Keratinocyte (primary cell): ENCODE measurements around the gene SVOPL. TPM values are rescaled to one million over a fixed set of nuclear protein-coding genes. Genes with fewer than 3 reads are reported as not detected.

Experiments used
- DNase-seq: peaks from one replicate; pipeline ENCODE4 v3.0.0-alpha.2; 2011; ENCODE audit warnings: low read depth, missing footprints, low spot score
- FAIRE-seq: peaks from 2 replicates; lab custom pipeline; 2011; peaks lifted over from hg19 to GRCh38; lab: Jason Lieb, UNC
- H2AFZ ChIP-seq: 2 replicates; pipeline ENCODE4 v1.6.0; 2012; ENCODE audit warnings: low read length, control low read depth, inconsistent platforms; ENCODE audit not compliant: control insufficient read depth
- H3K27ac ChIP-seq: 2 replicates; pipeline ENCODE4 v1.5.1; 2011; ENCODE audit warnings: low read length; ENCODE audit not compliant: control insufficient read depth, insufficient read depth
- H3K27me3 ChIP-seq: 3 replicates; pipeline ENCODE4 v1.6.0; 2011; ENCODE audit warnings: low read length; ENCODE audit not compliant: control insufficient read depth, insufficient read depth; ENCODE audit errors: extremely low read depth
- H3K36me3 ChIP-seq, 2 experiments: 2 replicates in 1 of 2; 3 replicates in 1 of 2; pipeline ENCODE4 v1.5.1; 2011; ENCODE audit warnings: low read length in 2 of 2, mild to moderate bottlenecking in 1 of 2; ENCODE audit not compliant: control insufficient read depth in 2 of 2, insufficient read depth in 2 of 2; ENCODE audit errors: extremely low read depth in 1 of 2
- H3K4me1 ChIP-seq: 3 replicates; pipeline ENCODE4 v1.5.1; 2011; ENCODE audit warnings: low read length; ENCODE audit not compliant: control insufficient read depth, insufficient read depth; ENCODE audit errors: extremely low read depth
- H3K4me2 ChIP-seq: 3 replicates; pipeline ENCODE4 v1.6.0; 2011; ENCODE audit warnings: low read depth, low read length; ENCODE audit not compliant: control insufficient read depth, insufficient read depth; ENCODE audit errors: extremely low read depth
- H3K4me3 ChIP-seq, 3 experiments: fragments of 200-600 bp in 1 of 3; sonication (generic) in 1 of 3; 2 replicates in 2 of 3; 3 replicates in 1 of 3; pipeline ENCODE4 v1.5.1; 2011 to 2016; ENCODE audit warnings: low read length in 3 of 3, mild to moderate bottlenecking in 3 of 3, control low read depth in 2 of 3, inconsistent platforms in 1 of 3, low read depth in 1 of 3, mixed read lengths in 1 of 3, mixed run types in 1 of 3, moderate library complexity in 1 of 3; ENCODE audit not compliant: control insufficient read depth in 2 of 3, insufficient read depth in 2 of 3; ENCODE audit errors: extremely low read depth in 1 of 3
- H3K79me2 ChIP-seq: 2 replicates; pipeline ENCODE4 v1.6.0; 2012; ENCODE audit warnings: low read length; ENCODE audit not compliant: control insufficient read depth, insufficient read depth
- H3K9ac ChIP-seq: 3 replicates; pipeline ENCODE4 v1.6.0; 2011; ENCODE audit warnings: low read length; ENCODE audit not compliant: control insufficient read depth, insufficient read depth; ENCODE audit errors: extremely low read depth
- H3K9me1 ChIP-seq: 3 replicates; pipeline ENCODE4 v1.6.0; 2011; ENCODE audit warnings: low read length; ENCODE audit not compliant: control insufficient read depth, insufficient read depth; ENCODE audit errors: extremely low read depth
- H3K9me3 ChIP-seq: 2 replicates; pipeline ENCODE4 v1.5.1; 2012; ENCODE audit warnings: low read depth, low read length; ENCODE audit not compliant: control insufficient read depth
- H4K20me1 ChIP-seq: 3 replicates; pipeline ENCODE4 v1.6.0; 2011; ENCODE audit warnings: low read length; ENCODE audit not compliant: control insufficient read depth, insufficient read depth; ENCODE audit errors: extremely low read depth
- CTCF ChIP-seq, 3 experiments: IDR thresholded peaks in 1 of 3; conservative IDR thresholded peaks in 1 of 3; optimal IDR thresholded peaks in 1 of 3; 2 replicates in 2 of 3; 3 replicates in 1 of 3; pipeline versions ENCODE3 to v1.5.1; 2011; ENCODE audit warnings: low read length in 3 of 3, mild to moderate bottlenecking in 3 of 3, moderate library complexity in 2 of 3, control low read depth in 1 of 3, inconsistent platforms in 1 of 3; ENCODE audit not compliant: insufficient read depth in 2 of 3; ENCODE audit errors: extremely low read depth in 1 of 3
- EZH2 ChIP-seq: IDR thresholded peaks from one replicate; pipeline ENCODE4 v1.6.1; 2012; ENCODE audit warnings: inconsistent platforms, mild to moderate bottlenecking, low read length, moderate library complexity
- dilution Hi-C: fragments of 300-500 bp; cut with MboI; formaldehyde crosslinking; loops from one replicate; pipeline ENCODE4 v1.7.0; 2020; ENCODE audit warnings: low sequenced_read_pairs; ENCODE audit not compliant: extremely low pct_ligation_motif_present
- polyA plus RNA-seq, 5 experiments: library from polyadenylated mRNA; depleted of rRNA in 3 of 5; stranded (reverse) in 3 of 5; stranded (forward) in 1 of 5; unstranded in 1 of 5; fragments of >200 nt; gene quantifications; 1 replicate in 1 of 5; 2 replicates in 3 of 5; 3 replicates in 1 of 5; pipeline versions ENCODE4 v1.2.1 to v1.2.3, GENCODE V29; 2011 to 2012; ENCODE audit warnings: missing spikeins in 2 of 5, low read depth in 1 of 5, low replicate concordance in 1 of 5

The SVOPL gene
- polyA plus RNA-seq, 1 donor (not counting 4 experiments of a cell fraction or from before 2014, with no cell fraction given) = not detected

- dilution Hi-C loops = no loop called here
- Histone ChIP-seq H3K27ac (no peak overlapping the region), H3K36me3 (no peaks in the 10 kb centered on the region), H4K20me1 (no peaks in the 10 kb centered on the region), H3K27me3 (no peaks in the 10 kb centered on the region), H2AFZ (no peak overlapping the region), H3K4me1 (no peaks in the 10 kb centered on the region), H3K79me2 (no peaks in the 10 kb centered on the region), H3K9me3 (peaks cover 3% of the 10 kb centered on the region), H3K9me1 (no peaks in the 10 kb centered on the region), H3K9ac (no peak overlapping the region), H3K4me3 (no peak overlapping the region), H3K4me2 (no peak overlapping the region)
- TF ChIP-seq CTCF (optimal IDR thresholded peaks at IDR 0.05 in 1 of 3, IDR thresholded peaks at IDR 0.05 in 1 of 3, conservative IDR thresholded peaks at IDR 0.05 in 1 of 3; ENCODE audit: extremely low read depth in 1 of 3, insufficient read depth in 2 of 3, low read length in 3 of 3) (no peak), EZH2 (no peak)
- DNase-seq (no peak), FAIRE-seq (no peak)
These were observed 73.8 kb downstream of the SVOPL start for GRCh38 chr7:138627361-138627760.

- Histone ChIP-seq H3K9me3 (peaks cover 3% of the 10 kb centered on the region), H4K20me1 (no peaks in the 10 kb centered on the region), H3K36me3 (no peaks in the 10 kb centered on the region), H3K27me3 (no peaks in the 10 kb centered on the region), H3K79me2 (no peaks in the 10 kb centered on the region), H3K9ac (no peak overlapping the region), H3K4me3 (no peak overlapping the region), H3K9me1 (no peaks in the 10 kb centered on the region), H3K4me1 (no peaks in the 10 kb centered on the region), H3K27ac (no peak overlapping the region), H3K4me2 (no peak overlapping the region), H2AFZ (no peak overlapping the region)
- TF ChIP-seq EZH2 = no peak
- no peak for TF ChIP-seq CTCF (optimal IDR thresholded peaks at IDR 0.05 in 1 of 3, IDR thresholded peaks at IDR 0.05 in 1 of 3, conservative IDR thresholded peaks at IDR 0.05 in 1 of 3; ENCODE audit: extremely low read depth in 1 of 3, insufficient read depth in 2 of 3, low read length in 3 of 3)
- FAIRE-seq (no peak), DNase-seq (no peak)
- dilution Hi-C loops = no loop called here
These were observed 74.3 kb downstream of the SVOPL start for GRCh38 chr7:138626846-138627245.
